Fibroblast of lung (primary cell): Measurements from ENCODE around the gene ATP2B2.

ENCODE experiments used
- CTCF ChIP-seq, 2 donors: IDR thresholded peaks in 1 of 2; conservative IDR thresholded peaks in 1 of 2; 1 replicate in 1 of 2; 2 replicates in 1 of 2; pipeline ENCODE4 v1.5.1; 2011 to 2012; ENCODE audit warnings: low read length in 2 of 2, control low read depth in 1 of 2, inconsistent platforms in 1 of 2, low read depth in 1 of 2, mild to moderate bottlenecking in 1 of 2
- EZH2 ChIP-seq: IDR thresholded peaks from 2 replicates; pipeline ENCODE4 v1.5.1; 2012; ENCODE audit warnings: low read length, control low read depth, mild to moderate bottlenecking; ENCODE audit errors: missing control alignments

GRCh38 chr3:10354361-10355015 lies 150.9 kb downstream of the ATP2B2 start:
- TF ChIP-seq CTCF (conservative IDR thresholded peaks at IDR 0.05 in 1 of 2, IDR thresholded peaks at IDR 0.05 in 1 of 2; ENCODE audit: low read depth in 1 of 2, low read length in 2 of 2), result no peak
- no peak for TF ChIP-seq EZH2
